ENCODE measurements around the gene ZFP36. TPM values are rescaled to one million over a fixed set of nuclear protein-coding genes. Genes with fewer than 3 reads are reported as not detected.
"Not testable (repeated sequence)": the region's sequence is repeated elsewhere in the genome, so short reads cannot be mapped to it uniquely, and the experiment has no call there.

Gene ZFP36
- total and polyA plus RNA-seq, 2 donors (not counting 1 experiment from before 2014, with no cell fraction given) = 5.6 to 11.4 TPM

DNA sequence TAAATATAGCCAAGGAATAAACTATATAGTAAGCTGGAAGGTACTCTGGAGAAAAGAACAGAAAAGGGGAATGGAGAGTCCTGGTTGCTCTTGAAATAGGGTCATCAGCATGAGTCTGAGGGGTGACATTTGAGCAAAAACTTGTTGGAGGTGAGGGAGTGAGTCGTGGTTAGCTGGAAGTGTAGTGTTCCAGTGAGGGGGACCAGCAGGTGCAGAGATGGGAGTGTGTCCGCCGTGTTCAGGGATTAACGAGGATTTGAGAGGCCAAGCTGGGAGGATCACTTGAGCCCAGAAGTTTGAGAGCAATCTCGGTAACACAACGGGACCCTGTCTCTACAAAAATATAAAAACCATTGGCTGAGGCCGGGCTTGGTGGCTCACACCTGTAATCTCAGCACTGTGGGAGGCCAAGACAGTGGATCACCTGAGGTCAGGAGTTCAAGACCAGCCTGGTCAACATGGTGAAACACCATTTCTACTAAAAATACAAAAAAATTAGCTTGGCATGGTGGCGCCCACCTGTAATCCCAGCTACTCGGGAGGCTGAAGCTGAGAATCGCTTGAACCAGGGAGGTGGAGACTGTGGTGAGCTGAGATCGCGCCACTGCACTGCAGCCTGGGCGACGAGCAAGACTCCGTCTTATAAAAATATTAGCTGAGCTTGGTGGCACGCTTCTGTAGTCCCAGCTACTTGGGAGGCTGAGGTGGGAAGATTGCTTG is 39.9 kb downstream of the ZFP36 start:
- no peak for DNase-seq (ENCODE audit: low read depth in 2 of 2)
- peaks cover 4% of the 10 kb centered on the region for H3K36me3 ChIP-seq (ENCODE audit: control insufficient read depth, insufficient read depth, low read length)
- no peaks in the 10 kb centered on the region for H4K20me1 ChIP-seq (ENCODE audit: control insufficient read depth, extremely low read depth, insufficient read depth, low read length)
- no peak overlapping the region for H3K9ac ChIP-seq (ENCODE audit: insufficient read depth, low read length)
- H3K4me3 ChIP-seq (replicated peaks in 1 of 4; ENCODE audit: control extremely low read depth in 1 of 4, insufficient read depth in 1 of 4, low read depth in 3 of 4, low read length in 4 of 4) = peak overlapping the region; percentile 51 to 99 (median 79)
- H3K9me3 ChIP-seq (ENCODE audit: control insufficient read depth, insufficient read depth, low read depth, low read length) = no peaks in the 10 kb centered on the region
- peaks cover 67% of the 10 kb centered on the region for H3K79me2 ChIP-seq (ENCODE audit: control insufficient read depth, insufficient read depth, low read length)
- peaks cover 13% of the 10 kb centered on the region for H3K4me1 ChIP-seq (ENCODE audit: control insufficient read depth, extremely low read depth, insufficient read depth, low read length)
- H3K27me3 ChIP-seq (ENCODE audit: control insufficient read depth, insufficient read depth, low read length) = no peaks in the 10 kb centered on the region
- no peak overlapping the region for H2AFZ ChIP-seq (ENCODE audit: low read length)
- peak overlapping the region; percentile 88 for H3K4me2 ChIP-seq (ENCODE audit: extremely low read depth, insufficient read depth, low read length)
- TF ChIP-seq, protein P1, sequence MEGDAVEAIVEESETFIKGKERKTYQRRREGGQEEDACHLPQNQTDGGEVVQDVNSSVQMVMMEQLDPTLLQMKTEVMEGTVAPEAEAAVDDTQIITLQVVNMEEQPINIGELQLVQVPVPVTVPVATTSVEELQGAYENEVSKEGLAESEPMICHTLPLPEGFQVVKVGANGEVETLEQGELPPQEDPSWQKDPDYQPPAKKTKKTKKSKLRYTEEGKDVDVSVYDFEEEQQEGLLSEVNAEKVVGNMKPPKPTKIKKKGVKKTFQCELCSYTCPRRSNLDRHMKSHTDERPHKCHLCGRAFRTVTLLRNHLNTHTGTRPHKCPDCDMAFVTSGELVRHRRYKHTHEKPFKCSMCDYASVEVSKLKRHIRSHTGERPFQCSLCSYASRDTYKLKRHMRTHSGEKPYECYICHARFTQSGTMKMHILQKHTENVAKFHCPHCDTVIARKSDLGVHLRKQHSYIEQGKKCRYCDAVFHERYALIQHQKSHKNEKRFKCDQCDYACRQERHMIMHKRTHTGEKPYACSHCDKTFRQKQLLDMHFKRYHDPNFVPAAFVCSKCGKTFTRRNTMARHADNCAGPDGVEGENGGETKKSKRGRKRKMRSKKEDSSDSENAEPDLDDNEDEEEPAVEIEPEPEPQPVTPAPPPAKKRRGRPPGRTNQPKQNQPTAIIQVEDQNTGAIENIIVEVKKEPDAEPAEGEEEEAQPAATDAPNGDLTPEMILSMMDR (conservative IDR thresholded peaks at IDR 0.05 in 1 of 2, IDR thresholded peaks at IDR 0.05 in 1 of 2; ENCODE audit: low read depth in 1 of 2, low read length in 2 of 2) = no peak
- no peak for TF ChIP-seq EZH2 (IDR thresholded peaks at IDR 0.05; ENCODE audit: low read length, missing control alignments)
- H3K27ac ChIP-seq (ENCODE audit: insufficient read depth, low read length) = peak overlapping the region; percentile 88

DNA sequence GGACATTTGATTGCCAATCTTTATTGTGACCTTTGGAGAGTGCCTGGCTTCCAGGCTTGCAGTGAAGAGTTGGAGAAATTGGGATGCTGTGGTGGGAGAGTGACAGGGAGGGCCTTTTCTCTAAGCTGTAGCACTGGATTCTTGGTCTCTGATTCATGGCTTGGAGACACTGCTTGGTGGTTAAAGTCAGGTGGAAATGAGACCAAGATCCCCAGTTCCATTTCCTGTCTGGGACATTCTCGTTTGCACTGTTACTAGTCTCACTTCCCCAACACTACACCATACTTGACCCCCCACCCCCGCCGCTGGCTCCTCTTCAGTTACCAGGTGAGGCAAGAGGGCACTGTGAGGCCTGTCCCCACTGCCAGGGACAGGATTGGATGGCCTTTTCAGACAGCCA is 41.6 kb downstream of the ZFP36 start:
- Histone ChIP-seq H4K20me1 (ENCODE audit: control insufficient read depth, extremely low read depth, insufficient read depth, low read length) (no peaks in the 10 kb centered on the region), H3K4me1 (ENCODE audit: control insufficient read depth, extremely low read depth, insufficient read depth, low read length) (peaks cover 13% of the 10 kb centered on the region), H3K27ac (ENCODE audit: insufficient read depth, low read length) (peak overlapping the region; percentile 41), H3K4me3 (replicated peaks in 1 of 4; ENCODE audit: control extremely low read depth in 1 of 4, insufficient read depth in 1 of 4, low read depth in 3 of 4, low read length in 4 of 4) (no peak overlapping the region), H3K4me2 (ENCODE audit: extremely low read depth, insufficient read depth, low read length) (no peak overlapping the region), H3K79me2 (ENCODE audit: control insufficient read depth, insufficient read depth, low read length) (peaks cover 83% of the 10 kb centered on the region), H3K9ac (ENCODE audit: insufficient read depth, low read length) (no peak overlapping the region), H3K27me3 (ENCODE audit: control insufficient read depth, insufficient read depth, low read length) (no peaks in the 10 kb centered on the region), H3K9me3 (ENCODE audit: control insufficient read depth, insufficient read depth, low read depth, low read length) (no peaks in the 10 kb centered on the region), H3K36me3 (ENCODE audit: control insufficient read depth, insufficient read depth, low read length) (peaks cover 10% of the 10 kb centered on the region), H2AFZ (ENCODE audit: low read length) (no peak overlapping the region)
- TF ChIP-seq EZH2 (IDR thresholded peaks at IDR 0.05; ENCODE audit: low read length, missing control alignments) = no peak
- TF ChIP-seq, protein P1 (conservative IDR thresholded peaks at IDR 0.05 in 1 of 2, IDR thresholded peaks at IDR 0.05 in 1 of 2; ENCODE audit: low read depth in 1 of 2, low read length in 2 of 2) = no peak
- DNase-seq (ENCODE audit: low read depth in 2 of 2) = peak in 1 of 2 donors; percentile 68

DNA sequence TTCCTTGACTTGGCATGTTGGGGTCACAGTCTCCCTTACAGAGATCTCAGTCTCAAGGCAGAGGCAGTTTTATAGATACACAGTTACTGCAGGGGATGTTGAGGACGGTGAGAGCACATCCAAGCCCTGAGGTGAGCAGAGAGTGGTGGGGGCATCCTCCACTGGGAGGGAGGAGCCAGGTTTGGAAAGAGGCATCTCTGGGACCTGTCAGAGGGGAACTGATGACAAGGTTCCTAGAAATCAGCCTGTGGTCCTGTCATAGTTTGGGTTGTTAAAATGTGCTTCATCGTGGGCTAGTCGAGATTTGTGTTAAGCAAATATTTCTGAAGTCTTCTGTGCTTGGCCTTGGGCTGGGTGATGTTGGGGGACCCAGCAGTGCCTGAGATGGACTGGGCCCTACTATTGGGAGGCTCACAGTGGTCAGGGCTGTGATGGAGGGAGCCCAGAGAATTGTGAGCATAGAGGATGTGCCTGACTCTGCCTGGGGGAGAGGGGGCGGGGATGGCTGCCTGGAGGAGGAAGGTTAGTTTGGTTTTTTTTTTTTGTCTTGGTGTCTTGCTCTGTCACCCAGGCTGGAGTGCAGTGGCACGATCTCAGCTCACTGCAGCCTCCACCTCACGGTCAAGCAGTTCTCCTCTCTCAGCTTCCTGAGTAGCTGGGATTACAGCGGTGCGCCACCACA is 42.6 kb downstream of the ZFP36 start:
- Histone ChIP-seq H3K4me3 (replicated peaks in 1 of 4; ENCODE audit: control extremely low read depth in 1 of 4, insufficient read depth in 1 of 4, low read depth in 3 of 4, low read length in 4 of 4) (no peak overlapping the region), H3K79me2 (ENCODE audit: control insufficient read depth, insufficient read depth, low read length) (peaks cover 83% of the 10 kb centered on the region), H4K20me1 (ENCODE audit: control insufficient read depth, extremely low read depth, insufficient read depth, low read length) (no peaks in the 10 kb centered on the region), H3K27ac (ENCODE audit: insufficient read depth, low read length) (no peak overlapping the region), H3K9ac (ENCODE audit: insufficient read depth, low read length) (no peak overlapping the region), H3K4me2 (ENCODE audit: extremely low read depth, insufficient read depth, low read length) (no peak overlapping the region), H2AFZ (ENCODE audit: low read length) (no peak overlapping the region), H3K4me1 (ENCODE audit: control insufficient read depth, extremely low read depth, insufficient read depth, low read length) (peaks cover 13% of the 10 kb centered on the region), H3K27me3 (ENCODE audit: control insufficient read depth, insufficient read depth, low read length) (no peaks in the 10 kb centered on the region), H3K9me3 (ENCODE audit: control insufficient read depth, insufficient read depth, low read depth, low read length) (no peaks in the 10 kb centered on the region), H3K36me3 (ENCODE audit: control insufficient read depth, insufficient read depth, low read length) (peaks cover 11% of the 10 kb centered on the region)
- DNase-seq (ENCODE audit: low read depth in 2 of 2) = no peak
- TF ChIP-seq, protein P1 (conservative IDR thresholded peaks at IDR 0.05 in 1 of 2, IDR thresholded peaks at IDR 0.05 in 1 of 2; ENCODE audit: low read depth in 1 of 2, low read length in 2 of 2) = no peak
- no peak for TF ChIP-seq EZH2 (IDR thresholded peaks at IDR 0.05; ENCODE audit: low read length, missing control alignments)

DNA sequence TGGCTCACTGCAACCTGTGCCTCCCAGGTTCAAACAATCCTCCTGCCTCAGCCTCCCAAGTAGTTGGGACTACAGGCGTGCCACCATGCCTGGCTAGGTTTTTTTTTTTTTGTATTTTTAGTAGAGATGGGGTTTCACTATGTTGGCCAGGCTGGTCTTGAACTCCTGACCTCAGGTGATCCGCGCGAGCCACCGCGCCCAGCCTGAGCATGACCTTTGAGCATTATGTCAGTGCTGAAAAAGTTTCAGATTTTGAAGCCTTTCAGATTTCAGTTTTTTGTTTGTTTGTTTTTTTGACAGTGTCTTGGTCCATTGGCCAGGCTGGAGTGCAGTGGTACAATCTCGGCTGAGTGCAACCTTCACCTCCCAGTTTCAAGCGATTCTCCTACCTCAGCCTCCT is 44.6 kb downstream of the ZFP36 start:
- Histone ChIP-seq H3K79me2 (ENCODE audit: control insufficient read depth, insufficient read depth, low read length) (peaks cover 71% of the 10 kb centered on the region), H3K36me3 (ENCODE audit: control insufficient read depth, insufficient read depth, low read length) (peaks cover 14% of the 10 kb centered on the region), H3K4me1 (ENCODE audit: control insufficient read depth, extremely low read depth, insufficient read depth, low read length) (peaks cover 13% of the 10 kb centered on the region)
- DNase-seq (ENCODE audit: low read depth in 2 of 2); H3K9me3 ChIP-seq (ENCODE audit: control insufficient read depth, insufficient read depth, low read depth, low read length); H3K9ac ChIP-seq (ENCODE audit: insufficient read depth, low read length); H4K20me1 ChIP-seq (ENCODE audit: control insufficient read depth, extremely low read depth, insufficient read depth, low read length); H2AFZ ChIP-seq (ENCODE audit: low read length); H3K27me3 ChIP-seq (ENCODE audit: control insufficient read depth, insufficient read depth, low read length); H3K4me3 ChIP-seq (replicated peaks in 1 of 4; ENCODE audit: control extremely low read depth in 1 of 4, insufficient read depth in 1 of 4, low read depth in 3 of 4, low read length in 4 of 4); H3K4me2 ChIP-seq (ENCODE audit: extremely low read depth, insufficient read depth, low read length); H3K27ac ChIP-seq (ENCODE audit: insufficient read depth, low read length): not testable (repeated sequence)

Measured in fibroblast of lung (primary cell).